ENCODE results near the gene PSMD13.

GRCh38 chr11:253160-253885 lies 16.5 kb downstream of the PSMD13 start:
- TF ChIP-seq CTCF (IDR thresholded peaks at IDR 0.05; ENCODE audit: insufficient read depth, low read length), result no peak
- TF ChIP-seq POLR2AphosphoS5 (IDR thresholded peaks at IDR 0.05; ENCODE audit: low read depth), result no peak; the same call in 1 of the 2 replicates
